ENCODE measurements around the gene CCR5AS.
"Not testable (repeated sequence)": the region's sequence is repeated elsewhere in the genome, so short reads cannot be mapped to it uniquely, and the experiment has no call there.

The CCR5AS gene

GRCh38 chr3:46406788-46407611 lies at the start of gene CCR5AS, which contains the start of gene CCRL2:
CCR5AS (minus strand) TSS chr3:46407066.
CCRL2 (plus strand) TSS chr3:46407259; CDS start chr3:46408080, 821 bp downstream.
- no peak for DNase-seq

- no peak for DNase-seq
These were observed 49.3 kb upstream of the CCR5AS start for GRCh38 chr3:46456118-46456517.

GRCh38 chr3:46455231-46456115 lies 48.6 kb upstream of the CCR5AS start:
- DNase-seq, result no peak

- no peak for DNase-seq
These were observed 47.7 kb upstream of the CCR5AS start for GRCh38 chr3:46454606-46455005.

- no peak for DNase-seq
These were observed 47.3 kb upstream of the CCR5AS start for GRCh38 chr3:46454209-46454595.

- no peak for DNase-seq
These were observed 46.8 kb upstream of the CCR5AS start for GRCh38 chr3:46453526-46454208.

- no peak for DNase-seq
These were observed 43.1 kb upstream of the CCR5AS start for GRCh38 chr3:46449755-46450552.

- no peak for DNase-seq
These were observed 41.9 kb upstream of the CCR5AS start for GRCh38 chr3:46448721-46449120.

GRCh38 chr3:46447228-46447985 lies 40.5 kb upstream of the CCR5AS start:
- no peak for DNase-seq

- DNase-seq, result no peak
These were observed 36.0 kb upstream of the CCR5AS start for GRCh38 chr3:46442576-46443530.

- no peak for DNase-seq
These were observed 33.8 kb upstream of the CCR5AS start for GRCh38 chr3:46440531-46441294.

- DNase-seq, result no peak
These were observed 32.0 kb upstream of the CCR5AS start for GRCh38 chr3:46438831-46439230.

GRCh38 chr3:46435081-46435726 lies 28.3 kb upstream of the CCR5AS start:
- no peak for DNase-seq

- DNase-seq, result no peak
These were observed 27.0 kb upstream of the CCR5AS start for GRCh38 chr3:46433841-46434240.

- not testable (repeated sequence) for DNase-seq
These were observed 26.3 kb upstream of the CCR5AS start for GRCh38 chr3:46433118-46433517.

GRCh38 chr3:46431905-46432304 lies 25.0 kb upstream of the CCR5AS start:
- DNase-seq, result not testable (repeated sequence)

- not testable (repeated sequence) for DNase-seq
These were observed 24.0 kb upstream of the CCR5AS start for GRCh38 chr3:46430879-46431278.

- DNase-seq, result no peak
These were observed 22.8 kb upstream of the CCR5AS start for GRCh38 chr3:46429671-46430070.

- no peak for DNase-seq
These were observed 22.4 kb upstream of the CCR5AS start for GRCh38 chr3:46429250-46429649.
